ENCODE results near the gene RNH1. TPM values are rescaled to one million over a fixed set of nuclear protein-coding genes. Genes with fewer than 3 reads are reported as not detected.

Gene RNH1
- total RNA-seq, 2 donors from 2014 or later = 97.8 to 153 TPM

DNA sequence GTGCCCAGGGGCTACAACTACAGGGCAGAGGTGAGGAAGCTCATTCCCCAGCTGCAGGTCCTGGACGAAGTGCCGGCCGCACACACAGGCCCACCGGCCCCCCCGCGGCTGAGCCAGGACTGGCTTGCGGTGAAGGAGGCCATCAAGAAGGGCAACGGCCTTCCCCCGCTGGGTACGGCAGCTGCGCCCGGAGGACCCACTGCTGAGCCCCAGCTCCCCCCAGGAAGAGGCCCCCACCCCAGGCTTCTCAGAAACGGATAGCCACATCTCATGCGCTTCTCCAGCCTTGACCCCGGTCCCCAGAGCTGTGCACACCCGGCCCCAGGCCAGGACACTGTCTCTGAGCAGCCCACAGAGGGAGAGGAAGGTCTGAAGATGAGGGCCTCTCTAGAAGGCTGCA is 44.1 kb upstream of the RNH1 start:
- 84% methylated on average over 5 to 7 of the region's 16 CpGs for WGBS, 2 donors
- H3K27me3 ChIP-seq = no peaks in the 10 kb centered on the region
- H3K27ac ChIP-seq = no peak overlapping the region
- no peaks in the 10 kb centered on the region for H3K36me3 ChIP-seq (replicated peaks in 1 of 2; ENCODE audit: insufficient read depth in 1 of 2, low read depth in 2 of 2)
- TF ChIP-seq CTCF (IDR thresholded peaks at IDR 0.05) = no peak
- TF ChIP-seq POLR2A (IDR thresholded peaks at IDR 0.05) = no peak
- ATAC-seq = no peak
- peaks cover 21% of the 10 kb centered on the region for H3K4me1 ChIP-seq
- no peaks in the 10 kb centered on the region for H3K9me3 ChIP-seq
- intact Hi-C loops (cut with DNase I) = loop anchor here (10.0 kb wide), 1 partner anchor 174 kb away; no protein-coding TSS in a partner anchor
- DNase-seq = no peak
- H3K4me3 ChIP-seq = no peak overlapping the region

GRCh38 chr11:550746-551085 is 43.7 kb upstream of the RNH1 start:
- 69 to 100% methylated on average over 1 to 5 of the region's 5 CpGs for WGBS, 2 donors
- no peaks in the 10 kb centered on the region for H3K36me3 ChIP-seq (replicated peaks in 1 of 2; ENCODE audit: insufficient read depth in 1 of 2, low read depth in 2 of 2)
- peaks cover 21% of the 10 kb centered on the region for H3K4me1 ChIP-seq
- H3K27ac ChIP-seq = no peak overlapping the region
- H3K9me3 ChIP-seq = no peaks in the 10 kb centered on the region
- no peak overlapping the region for H3K4me3 ChIP-seq
- H3K27me3 ChIP-seq = no peaks in the 10 kb centered on the region
- ATAC-seq (no peak), DNase-seq (no peak)
- TF ChIP-seq CTCF (IDR thresholded peaks at IDR 0.05) = no peak
- TF ChIP-seq POLR2A (IDR thresholded peaks at IDR 0.05) = no peak
- intact Hi-C loops (cut with DNase I) = loop anchor here (10.0 kb wide), 1 partner anchor 174 kb away; no protein-coding TSS in a partner anchor

DNA sequence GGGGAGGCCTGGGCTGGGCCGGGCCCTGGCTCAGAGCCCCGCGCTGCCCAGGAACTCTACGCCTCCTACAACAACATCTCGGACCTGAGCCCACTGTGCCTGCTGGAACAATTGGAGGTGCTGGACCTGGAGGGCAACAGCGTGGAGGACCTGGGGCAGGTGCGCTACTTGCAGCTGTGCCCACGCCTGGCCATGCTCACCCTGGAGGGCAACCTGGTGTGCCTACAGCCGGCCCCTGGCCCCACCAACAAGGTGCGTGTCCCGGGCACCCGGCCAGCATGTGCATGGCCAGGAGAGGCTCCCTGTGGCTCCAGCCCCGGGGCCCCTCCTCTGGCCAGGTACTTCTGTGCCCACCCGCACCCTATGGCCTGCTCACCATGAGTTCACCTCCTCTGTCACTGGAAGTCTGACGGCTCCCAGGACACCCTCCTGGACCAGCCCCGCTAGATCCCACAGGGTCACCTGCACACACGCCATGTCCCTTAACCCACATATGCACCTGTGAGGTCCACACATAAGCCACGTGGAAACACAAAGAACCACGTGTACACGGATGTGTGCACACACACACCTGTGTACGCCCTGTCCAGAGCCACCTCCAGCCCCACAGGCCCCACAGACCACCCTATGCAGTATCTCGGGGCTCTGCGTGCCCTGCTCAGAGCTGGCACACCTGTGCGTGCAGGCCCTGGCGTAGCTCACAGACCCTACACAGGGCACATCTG is 43.1 kb upstream of the RNH1 start:
- intact Hi-C loops (cut with DNase I) = loop anchor here (10.0 kb wide), 1 partner anchor 175 kb away; no protein-coding TSS in a partner anchor
- 90 to 92% methylated on average over 12 to 25 of the region's 25 CpGs for WGBS, 2 donors
- no peak for ATAC-seq
- no peak overlapping the region for H3K27ac ChIP-seq
- no peak for DNase-seq
- H3K36me3 ChIP-seq (replicated peaks in 1 of 2; ENCODE audit: insufficient read depth in 1 of 2, low read depth in 2 of 2) = no peaks in the 10 kb centered on the region
- no peaks in the 10 kb centered on the region for H3K27me3 ChIP-seq
- no peaks in the 10 kb centered on the region for H3K9me3 ChIP-seq
- H3K4me3 ChIP-seq = no peak overlapping the region
- TF ChIP-seq CTCF (IDR thresholded peaks at IDR 0.05) = no peak
- no peak for TF ChIP-seq POLR2A (IDR thresholded peaks at IDR 0.05)
- peaks cover 15% of the 10 kb centered on the region for H3K4me1 ChIP-seq

- intact Hi-C loops (cut with DNase I) = no loop called here
Measured at GRCh38 chr11:548700-549603, 41.9 kb upstream of the RNH1 start.

More at GRCh38 chr11:548700-549603, 41.9 kb upstream of the RNH1 start:
- no peak overlapping the region for H3K4me3 ChIP-seq
- WGBS, 2 donors = 81 to 87% methylated on average over 25 to 30 of the region's 32 CpGs
- DNase-seq (no peak), ATAC-seq (no peak)
- H3K9me3 ChIP-seq = no peaks in the 10 kb centered on the region
- H3K4me1 ChIP-seq = peaks cover 5% of the 10 kb centered on the region
- no peaks in the 10 kb centered on the region for H3K36me3 ChIP-seq (replicated peaks in 1 of 2; ENCODE audit: insufficient read depth in 1 of 2, low read depth in 2 of 2)
- H3K27ac ChIP-seq = no peak overlapping the region
- no peaks in the 10 kb centered on the region for H3K27me3 ChIP-seq
- TF ChIP-seq CTCF (IDR thresholded peaks at IDR 0.05) = no peak
- TF ChIP-seq POLR2A (IDR thresholded peaks at IDR 0.05) = no peak

Data from body of pancreas (tissue), 4 donors.